Fibroblast of lung (primary cell): Measurements from ENCODE around the gene AK4.

Source experiments
- EZH2 ChIP-seq: IDR thresholded peaks from 2 replicates; pipeline ENCODE4 v1.5.1; 2012; ENCODE audit warnings: low read length, control low read depth, mild to moderate bottlenecking; ENCODE audit errors: missing control alignments
- TF ChIP-seq, protein P1 (sequence below), 2 donors: IDR thresholded peaks in 1 of 2; conservative IDR thresholded peaks in 1 of 2; 1 replicate in 1 of 2; 2 replicates in 1 of 2; pipeline ENCODE4 v1.5.1; 2011 to 2012; ENCODE audit warnings: low read length in 2 of 2, control low read depth in 1 of 2, inconsistent platforms in 1 of 2, low read depth in 1 of 2, mild to moderate bottlenecking in 1 of 2

DNA sequence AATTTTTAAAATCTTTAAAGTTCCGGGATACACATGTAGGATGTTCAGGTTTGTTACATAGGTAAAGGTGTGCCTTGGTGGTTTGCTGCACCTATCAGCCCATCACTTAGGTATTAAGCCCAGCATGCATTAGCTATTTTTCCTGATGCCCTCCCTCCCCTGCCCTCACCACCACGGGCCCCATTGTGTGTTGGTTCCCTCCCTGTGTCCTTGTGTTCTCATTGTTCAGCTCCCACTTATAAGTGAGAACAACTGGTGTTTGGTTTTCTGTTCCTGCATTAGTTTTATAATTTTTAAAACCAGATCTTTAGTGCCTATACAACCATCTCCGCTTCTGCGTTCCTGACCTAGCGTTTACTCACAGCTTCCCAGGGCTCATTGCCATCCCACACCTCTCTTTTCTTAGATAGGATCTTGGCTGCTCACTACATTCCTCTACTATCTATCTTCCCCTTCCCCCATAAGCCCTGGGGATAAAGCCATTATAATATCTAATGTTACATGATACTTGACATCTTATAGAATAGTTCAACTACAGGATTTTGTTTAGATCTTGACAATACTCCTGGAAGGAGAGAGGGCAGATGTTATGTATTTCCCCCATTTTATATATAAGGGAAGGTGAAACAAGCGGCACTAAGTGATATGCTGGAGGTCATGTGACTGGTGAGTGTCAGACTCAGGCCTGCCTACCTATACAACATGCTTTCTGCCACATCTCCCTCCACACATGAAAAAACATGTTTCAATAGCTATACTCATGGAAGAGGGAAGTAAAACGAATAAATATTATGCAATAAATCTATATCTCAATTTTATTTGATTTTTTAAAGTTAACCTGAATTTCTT lies 109.1 kb downstream of the AK4 start:
- TF ChIP-seq, protein P1, sequence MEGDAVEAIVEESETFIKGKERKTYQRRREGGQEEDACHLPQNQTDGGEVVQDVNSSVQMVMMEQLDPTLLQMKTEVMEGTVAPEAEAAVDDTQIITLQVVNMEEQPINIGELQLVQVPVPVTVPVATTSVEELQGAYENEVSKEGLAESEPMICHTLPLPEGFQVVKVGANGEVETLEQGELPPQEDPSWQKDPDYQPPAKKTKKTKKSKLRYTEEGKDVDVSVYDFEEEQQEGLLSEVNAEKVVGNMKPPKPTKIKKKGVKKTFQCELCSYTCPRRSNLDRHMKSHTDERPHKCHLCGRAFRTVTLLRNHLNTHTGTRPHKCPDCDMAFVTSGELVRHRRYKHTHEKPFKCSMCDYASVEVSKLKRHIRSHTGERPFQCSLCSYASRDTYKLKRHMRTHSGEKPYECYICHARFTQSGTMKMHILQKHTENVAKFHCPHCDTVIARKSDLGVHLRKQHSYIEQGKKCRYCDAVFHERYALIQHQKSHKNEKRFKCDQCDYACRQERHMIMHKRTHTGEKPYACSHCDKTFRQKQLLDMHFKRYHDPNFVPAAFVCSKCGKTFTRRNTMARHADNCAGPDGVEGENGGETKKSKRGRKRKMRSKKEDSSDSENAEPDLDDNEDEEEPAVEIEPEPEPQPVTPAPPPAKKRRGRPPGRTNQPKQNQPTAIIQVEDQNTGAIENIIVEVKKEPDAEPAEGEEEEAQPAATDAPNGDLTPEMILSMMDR (conservative IDR thresholded peaks at IDR 0.05 in 1 of 2, IDR thresholded peaks at IDR 0.05 in 1 of 2; ENCODE audit: low read depth in 1 of 2, low read length in 2 of 2), result no peak
- TF ChIP-seq EZH2, result no peak
